SK-N-SH (cell line): ENCODE measurements around the gene DEPDC5. TPM values are rescaled to one million over a fixed set of nuclear protein-coding genes. Genes with fewer than 3 reads are reported as not detected.

Experiments
- CTCF ChIA-PET: fragments of 300-600, 350-600 bp; formaldehyde crosslinking; extraction: SDS; loops from one replicate; lab custom pipeline; 2021; lab: Yijun Ruan, JAX
- POLR2A ChIA-PET: fragments of 350-600 bp; sonication (Branson Sonifier 250); formaldehyde crosslinking; extraction: SDS; loops from one replicate; lab custom pipeline; 2020; ENCODE audit warnings: antibody characterized with exemption, inconsistent platforms; lab: Yijun Ruan, JAX
- DNase-seq: peaks from one replicate; pipeline ENCODE4 v3.0.0; 2012
- H2AFZ ChIP-seq: fragments of 200-600 bp; sonication (generic); 2 replicates; pipeline ENCODE4 v1.8.1; 2016; ENCODE audit warnings: antibody characterized with exemption, mild to moderate bottlenecking, low read depth
- H3F3A ChIP-seq: fragments of 200-600 bp; sonication (generic); replicated peaks from 2 replicates; pipeline ENCODE3; 2016; ENCODE audit warnings: antibody characterized with exemption, mild to moderate bottlenecking; ENCODE audit not compliant: insufficient read depth
- H3K27ac ChIP-seq, 2 experiments: fragments of 200-500 bp in 1 of 2; fragments of 200-600 bp in 1 of 2; sonication (Bioruptor generic) in 1 of 2; sonication (generic), shearing (Covaris generic) in 1 of 2; 2 replicates each; pipeline versions ENCODE4 v1.5.1 to v1.6.1; 2014 to 2016; ENCODE audit warnings: low read depth in 2 of 2, inconsistent platforms in 1 of 2, low read length in 1 of 2, mild to moderate bottlenecking in 1 of 2, mixed read lengths in 1 of 2
- H3K27me3 ChIP-seq: fragments of 200-600 bp; sonication (generic), shearing (Covaris generic); 2 replicates; pipeline ENCODE4 v1.6.1; 2016; ENCODE audit warnings: mixed run types; ENCODE audit not compliant: insufficient read depth
- H3K36me3 ChIP-seq, 2 experiments: fragments of 200-500 bp in 1 of 2; fragments of 200-600 bp in 1 of 2; sonication (Bioruptor generic) in 1 of 2; sonication (generic) in 1 of 2; replicated peaks in 1 of 2; 2 replicates each; pipeline versions ENCODE3 to v1.5.1; 2014 to 2016; ENCODE audit warnings: low read length in 1 of 2, mild to moderate bottlenecking in 1 of 2; ENCODE audit not compliant: insufficient read depth in 2 of 2, control insufficient read depth in 1 of 2
- H3K4me1 ChIP-seq, 2 experiments: fragments of 200-500 bp in 1 of 2; fragments of 200-600 bp in 1 of 2; sonication (Bioruptor generic) in 1 of 2; sonication (generic), shearing (Covaris generic) in 1 of 2; 2 replicates each; pipeline versions ENCODE4 v1.5.1 to v1.6.1; 2014 to 2016; ENCODE audit warnings: low read depth in 1 of 2, low read length in 1 of 2, mixed run types in 1 of 2; ENCODE audit not compliant: insufficient read depth in 2 of 2, control insufficient read depth in 1 of 2
- H3K4me2 ChIP-seq: fragments of 200-600 bp; sonication (generic), shearing (Covaris generic); 2 replicates; pipeline ENCODE4 v1.6.1; 2017; ENCODE audit warnings: mixed run types
- H3K4me3 ChIP-seq, 2 experiments: fragments of 200-500 bp in 1 of 2; fragments of 200-600 bp in 1 of 2; sonication (Bioruptor generic) in 1 of 2; sonication (generic), shearing (Covaris generic) in 1 of 2; 2 replicates each; pipeline versions ENCODE4 v1.5.1 to v1.8.1; 2014 to 2016; ENCODE audit warnings: low read depth in 2 of 2, inconsistent platforms in 1 of 2, low read length in 1 of 2, mild to moderate bottlenecking in 1 of 2, mixed read lengths in 1 of 2, moderate library complexity in 1 of 2
- H3K79me2 ChIP-seq: fragments of 200-600 bp; sonication (generic); 2 replicates; pipeline ENCODE4 v1.8.1; 2017; ENCODE audit warnings: mild to moderate bottlenecking; ENCODE audit not compliant: insufficient read depth
- H3K9ac ChIP-seq: fragments of 200-600 bp; sonication (generic); 2 replicates; pipeline ENCODE4 v1.6.1; 2017; ENCODE audit warnings: mixed run types
- H3K9me2 ChIP-seq: fragments of 200-600 bp; sonication (generic); 2 replicates; pipeline ENCODE4 v1.6.1; 2017; ENCODE audit warnings: mixed run types
- H3K9me3 ChIP-seq: fragments of 200-600 bp; sonication (generic); 2 replicates; pipeline ENCODE4 v1.6.1; 2017; ENCODE audit warnings: mixed run types, mild to moderate bottlenecking, moderate library complexity
- H4K20me1 ChIP-seq: fragments of 200-600 bp; sonication (generic); 2 replicates; pipeline ENCODE4 v1.6.1; 2017; ENCODE audit warnings: mild to moderate bottlenecking, mixed run types; ENCODE audit not compliant: insufficient read depth
- ELF1 ChIP-seq: IDR thresholded peaks from 2 replicates; pipeline ENCODE4 v1.4.0; 2012
- EP300 ChIP-seq, 2 experiments: IDR thresholded peaks; 2 replicates each; pipeline versions ENCODE4 v1.4.0 to v1.6.1; 2012; ENCODE audit warnings: borderline replicate concordance in 1 of 2, low read depth in 1 of 2, low read length in 1 of 2
- EZH2phosphoT487 ChIP-seq: fragments of 200-600 bp; sonication (generic); IDR thresholded peaks from 2 replicates; pipeline ENCODE4 v1.6.1; 2017; ENCODE audit warnings: low read depth, mixed run types, mild to moderate bottlenecking, antibody characterized with exemption, moderate library complexity, borderline replicate concordance
- FOXM1 ChIP-seq: IDR thresholded peaks from 2 replicates; pipeline ENCODE4 v1.4.0; 2012; ENCODE audit warnings: low read depth, mild to moderate bottlenecking
- GATA2 ChIP-seq: sonication (generic); formaldehyde crosslinking; IDR thresholded peaks from 2 replicates; pipeline ENCODE4 v1.5.0; 2020; ENCODE audit warnings: mild to moderate bottlenecking, missing genetic modification reagents
- MEF2A ChIP-seq: IDR thresholded peaks from 2 replicates; pipeline ENCODE4 v1.4.0; 2012; ENCODE audit warnings: low read depth, borderline replicate concordance
- MXI1 ChIP-seq: IDR thresholded peaks from 2 replicates; pipeline ENCODE4 v1.6.1; 2012; ENCODE audit warnings: mild to moderate bottlenecking, low read depth, low read length, improper control_type of control experiment
- POLR2AphosphoS5 ChIP-seq: IDR thresholded peaks from 2 replicates; pipeline ENCODE4 v1.6.1; 2012; ENCODE audit warnings: low read depth, low read length
- RCOR1 ChIP-seq: fragments of 150-350 bp; IDR thresholded peaks from 2 replicates; pipeline ENCODE4 v1.6.1; 2017; ENCODE audit warnings: antibody characterized with exemption, low read length
- RFX5 ChIP-seq: IDR thresholded peaks from 2 replicates; pipeline ENCODE4 v1.6.1; 2012; ENCODE audit warnings: mild to moderate bottlenecking, improper control_type of control experiment, low read length
- RXRA ChIP-seq: IDR thresholded peaks from 2 replicates; pipeline ENCODE4 v1.4.0; 2012; ENCODE audit warnings: low read depth, mild to moderate bottlenecking, borderline replicate concordance
- SIN3A ChIP-seq: IDR thresholded peaks from 2 replicates; pipeline ENCODE4 v1.6.1; 2012; ENCODE audit warnings: low read depth, mild to moderate bottlenecking, low read length, moderate library complexity, borderline replicate concordance
- TAF1 ChIP-seq: IDR thresholded peaks from 2 replicates; pipeline ENCODE4 v1.6.1; 2012; ENCODE audit warnings: low read depth, mild to moderate bottlenecking, low read length, moderate library complexity, borderline replicate concordance
- TEAD4 ChIP-seq: IDR thresholded peaks from 2 replicates; pipeline ENCODE4 v1.4.0; 2012; ENCODE audit warnings: mild to moderate bottlenecking, borderline replicate concordance; ENCODE audit not compliant: insufficient read depth
- USF2 ChIP-seq: fragments of 150-350 bp; IDR thresholded peaks from 2 replicates; pipeline ENCODE4 v1.6.1; 2017; ENCODE audit warnings: antibody characterized with exemption, low read length, low read depth, borderline replicate concordance
- WGBS: methylation state at CpG from one replicate; pipeline ENCODE4 v1.1.6; 2017; ENCODE audit warnings: low lambda C conversion rate; 5-methylcytosine and 5-hydroxymethylcytosine counted together
- polyA plus RNA-seq, 3 experiments: library from polyadenylated mRNA; depleted of rRNA; stranded (reverse); fragments of >200 nt; gene quantifications; 2 replicates each; pipeline ENCODE4 v1.2.3, GENCODE V29; 2012
- TF ChIP-seq, protein P1 (sequence below): IDR thresholded peaks from 2 replicates; pipeline ENCODE4 v1.4.0; 2012; ENCODE audit warnings: low read depth, borderline replicate concordance
- TF ChIP-seq, protein P2 (sequence below): IDR thresholded peaks from 2 replicates; pipeline ENCODE4 v1.4.0; 2012; ENCODE audit warnings: low read depth, borderline replicate concordance

DEPDC5 gene
- polyA plus RNA-seq, 1 of the 3 experiments (the other 2 are of a cell fraction) = 7.8 TPM

GRCh38 chr22:31944700-31945442, 191.1 kb downstream of the DEPDC5 start (continued):
- TF ChIP-seq EZH2phosphoT487 = no peak
- TF ChIP-seq, all 33 proteins: peak for 0

DNA sequence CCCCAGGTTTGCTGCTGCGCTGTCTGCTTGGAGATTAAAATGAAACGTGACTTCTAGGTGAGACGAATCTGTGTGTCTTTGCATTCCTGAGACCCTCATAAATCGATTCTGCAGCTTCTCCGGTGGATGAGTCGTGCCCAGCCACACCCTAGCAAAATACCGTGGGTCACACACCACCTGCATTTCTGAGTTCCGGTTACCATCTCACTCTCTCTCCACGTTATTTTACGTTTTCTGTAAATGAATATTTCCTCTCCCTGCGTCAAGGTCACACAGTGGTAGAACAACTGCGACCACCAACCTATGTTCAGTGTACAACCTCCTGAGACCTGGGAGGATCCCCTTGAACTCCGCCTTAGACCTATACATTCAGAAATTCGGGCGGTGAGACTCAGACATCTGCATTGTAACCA, 191.6 kb downstream of the DEPDC5 start:
- Histone ChIP-seq H3K9me3 (no peaks in the 10 kb centered on the region), H3K36me3 (peaks cover 20 to 38% of the 10 kb centered on the region in 2 experiments), H3K4me2 (peak overlapping the region; percentile 97), H3K4me3 (peak overlapping the region; percentile 89 to 98), H3F3A (peaks cover 13% of the 10 kb centered on the region), H3K4me1 (peaks cover 4 to 24% of the 10 kb centered on the region in 2 experiments), H3K27ac (peak overlapping the region; percentile 80 to 96), H3K79me2 (peaks cover 59% of the 10 kb centered on the region), H4K20me1 (peaks cover 48% of the 10 kb centered on the region), H3K9ac (peak overlapping the region; percentile 98), H3K9me2 (no peaks in the 10 kb centered on the region), H3K27me3 (no peaks in the 10 kb centered on the region), H2AFZ (no peak overlapping the region)
- no peak for DNase-seq
- CTCF ChIA-PET = interaction anchor here (1.0 to 4.3 kb wide), 8 partner anchors 11 to 283 kb away, joined by 3 to 17 read pairs (median 3); partner anchors contain the start of gene PISD
- POLR2A ChIA-PET = interaction anchor here (1.0 to 1.5 kb wide), 3 partner anchors 13 to 70 kb away, joined by 3 read pairs; no protein-coding TSS in a partner anchor
- TF ChIP-seq MEF2A (no peak), MXI1 (peak; percentile 48), TAF1 (no peak), RFX5 (no peak), TEAD4 (no peak), FOXM1 (no peak)
- WGBS = 4% methylated on average over 15 of the region's 15 CpGs

DNA sequence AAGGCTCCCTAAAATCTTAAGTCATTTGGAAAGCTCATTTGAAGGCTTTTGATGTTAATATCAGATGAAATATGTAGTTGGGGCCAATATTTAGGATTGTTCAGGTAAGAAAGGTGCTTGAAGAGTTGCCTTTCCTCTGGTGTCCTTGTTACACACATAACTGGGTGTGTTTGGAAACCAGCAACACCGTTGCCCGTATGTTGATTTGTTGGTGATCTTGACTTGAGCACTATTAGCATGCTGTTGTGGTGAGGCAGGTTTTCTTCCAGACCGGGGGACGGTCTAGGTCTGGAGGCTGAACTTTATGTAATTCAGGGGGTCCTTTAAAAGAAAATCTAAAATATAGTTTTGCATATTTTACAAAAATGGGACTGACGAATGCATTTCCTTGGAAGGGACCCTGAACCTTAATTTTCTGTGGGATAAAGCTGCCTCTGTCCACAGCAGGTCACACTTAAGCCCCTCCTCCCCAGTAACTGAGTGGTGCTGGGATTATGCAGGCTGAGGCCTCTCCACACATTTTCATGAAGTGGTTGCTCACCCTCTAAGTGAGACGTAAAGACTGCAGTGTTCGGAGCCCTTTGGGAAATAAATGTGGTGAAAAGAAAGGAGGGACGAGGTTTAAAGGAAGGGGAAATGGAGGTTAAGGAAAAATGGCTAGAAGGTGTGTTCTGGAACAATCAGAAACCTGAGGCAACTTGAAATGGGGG, 192.3 kb downstream of the DEPDC5 start:
- Histone ChIP-seq H3K36me3 (peaks cover 22 to 38% of the 10 kb centered on the region in 2 experiments), H3K4me3 (peak overlapping the region; percentile 89 to 98), H3K4me2 (peak overlapping the region; percentile 97), H3K27ac (peak overlapping the region; percentile 80 to 96; a peak in 3 of 4 replicates), H3K9me3 (no peaks in the 10 kb centered on the region), H3K79me2 (peaks cover 66% of the 10 kb centered on the region), H4K20me1 (peaks cover 55% of the 10 kb centered on the region), H2AFZ (no peak overlapping the region), H3K9ac (peak overlapping the region; percentile 98), H3K4me1 (peaks cover 10 to 24% of the 10 kb centered on the region in 2 experiments), H3K9me2 (no peaks in the 10 kb centered on the region), H3K27me3 (no peaks in the 10 kb centered on the region), H3F3A (peaks cover 14% of the 10 kb centered on the region)
- ChIA-PET CTCF (interaction anchor here (0.9 to 4.3 kb wide), 11 partner anchors 11 to 284 kb away, joined by 3 to 17 read pairs (median 3); partner anchors contain the start of gene PISD), POLR2A (interaction anchor here (1.3 to 1.5 kb wide), 2 partner anchors 18 to 71 kb away, joined by 3 read pairs; no protein-coding TSS in a partner anchor)
- DNase-seq = no peak
- 51% methylated on average over 8 of the region's 8 CpGs for WGBS
- TF ChIP-seq SIN3A = no peak
- no peak for TF ChIP-seq MXI1
- no peak for TF ChIP-seq ELF1
- no peak for TF ChIP-seq USF2
- TF ChIP-seq EP300 (IDR thresholded peaks at IDR 0.05; ENCODE audit: borderline replicate concordance in 1 of 2, low read depth in 1 of 2, low read length in 1 of 2) = no peak
- no peak for TF ChIP-seq GATA2 (CRISPR knock-in tag)
- TF ChIP-seq, protein P1, sequence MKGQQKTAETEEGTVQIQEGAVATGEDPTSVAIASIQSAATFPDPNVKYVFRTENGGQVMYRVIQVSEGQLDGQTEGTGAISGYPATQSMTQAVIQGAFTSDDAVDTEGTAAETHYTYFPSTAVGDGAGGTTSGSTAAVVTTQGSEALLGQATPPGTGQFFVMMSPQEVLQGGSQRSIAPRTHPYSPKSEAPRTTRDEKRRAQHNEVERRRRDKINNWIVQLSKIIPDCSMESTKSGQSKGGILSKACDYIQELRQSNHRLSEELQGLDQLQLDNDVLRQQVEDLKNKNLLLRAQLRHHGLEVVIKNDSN = no peak
- TF ChIP-seq RCOR1 = no peak
- no peak for TF ChIP-seq POLR2AphosphoS5
- TF ChIP-seq MEF2A = no peak
- no peak for TF ChIP-seq RXRA
- TF ChIP-seq, protein P2, sequence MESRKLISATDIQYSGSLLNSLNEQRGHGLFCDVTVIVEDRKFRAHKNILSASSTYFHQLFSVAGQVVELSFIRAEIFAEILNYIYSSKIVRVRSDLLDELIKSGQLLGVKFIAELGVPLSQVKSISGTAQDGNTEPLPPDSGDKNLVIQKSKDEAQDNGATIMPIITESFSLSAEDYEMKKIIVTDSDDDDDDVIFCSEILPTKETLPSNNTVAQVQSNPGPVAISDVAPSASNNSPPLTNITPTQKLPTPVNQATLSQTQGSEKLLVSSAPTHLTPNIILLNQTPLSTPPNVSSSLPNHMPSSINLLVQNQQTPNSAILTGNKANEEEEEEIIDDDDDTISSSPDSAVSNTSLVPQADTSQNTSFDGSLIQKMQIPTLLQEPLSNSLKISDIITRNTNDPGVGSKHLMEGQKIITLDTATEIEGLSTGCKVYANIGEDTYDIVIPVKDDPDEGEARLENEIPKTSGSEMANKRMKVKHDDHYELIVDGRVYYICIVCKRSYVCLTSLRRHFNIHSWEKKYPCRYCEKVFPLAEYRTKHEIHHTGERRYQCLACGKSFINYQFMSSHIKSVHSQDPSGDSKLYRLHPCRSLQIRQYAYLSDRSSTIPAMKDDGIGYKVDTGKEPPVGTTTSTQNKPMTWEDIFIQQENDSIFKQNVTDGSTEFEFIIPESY = no peak
- TF ChIP-seq TEAD4 = no peak
